Esophagus (tissue), 2 donors: Measurements from ENCODE around the gene LAMA2. TPM values are rescaled to one million over a fixed set of nuclear protein-coding genes. Genes with fewer than 3 reads are reported as not detected.

Source experiments
- H3K27ac ChIP-seq, 2 donors: one replicate each; pipeline ENCODE4 v1.5.1; 2013; ENCODE audit warnings: low read depth in 2 of 2, mild to moderate bottlenecking in 2 of 2, inconsistent platforms in 1 of 2, low read length in 1 of 2, moderate library complexity in 1 of 2
- H3K27me3 ChIP-seq, 2 donors: one replicate each; pipeline ENCODE4 v1.6.1; 2013; ENCODE audit warnings: low read length in 2 of 2, control low read depth in 1 of 2, mild to moderate bottlenecking in 1 of 2; ENCODE audit not compliant: insufficient read depth in 2 of 2, control insufficient read depth in 1 of 2
- H3K36me3 ChIP-seq, 2 donors: one replicate each; pipeline ENCODE4 v1.6.1; 2013; ENCODE audit warnings: low read length in 1 of 2; ENCODE audit not compliant: control insufficient read depth in 2 of 2, insufficient read depth in 2 of 2
- H3K4me1 ChIP-seq, 2 donors: one replicate each; pipeline ENCODE4 v1.6.1; 2013; ENCODE audit warnings: low read length in 1 of 2; ENCODE audit not compliant: control insufficient read depth in 2 of 2, insufficient read depth in 2 of 2
- H3K4me3 ChIP-seq, 2 donors: one replicate each; pipeline ENCODE4 v1.5.1; 2013; ENCODE audit warnings: low read length in 2 of 2, mild to moderate bottlenecking in 2 of 2, low read depth in 1 of 2, moderate library complexity in 1 of 2
- H3K9me3 ChIP-seq, 2 donors: one replicate each; pipeline ENCODE4 v1.6.1; 2013; ENCODE audit warnings: mild to moderate bottlenecking in 2 of 2, low read depth in 1 of 2, low read length in 1 of 2, moderate library complexity in 1 of 2; ENCODE audit not compliant: control insufficient read depth in 2 of 2, insufficient read depth in 1 of 2
- WGBS, 2 donors: extraction: QIAGEN DNeasy Blood & Tissue Kit; methylation state at CpG; one replicate each; pipeline ENCODE4 v1.1.7; 2013; 5-methylcytosine and 5-hydroxymethylcytosine counted together
- polyA plus RNA-seq, 2 donors: library from polyadenylated mRNA; stranded (reverse); fragments of 200-250 nt; gene quantifications; one replicate each; pipeline ENCODE4 v1.2.3, GENCODE V29; 2013
- donor health status: healthy with polysubstance abuse.
- donor health status: Bipolar disorder and iron deficiency.

Gene LAMA2
- polyA plus RNA-seq, 2 donors, result 0.67 to 2.7 TPM

DNA sequence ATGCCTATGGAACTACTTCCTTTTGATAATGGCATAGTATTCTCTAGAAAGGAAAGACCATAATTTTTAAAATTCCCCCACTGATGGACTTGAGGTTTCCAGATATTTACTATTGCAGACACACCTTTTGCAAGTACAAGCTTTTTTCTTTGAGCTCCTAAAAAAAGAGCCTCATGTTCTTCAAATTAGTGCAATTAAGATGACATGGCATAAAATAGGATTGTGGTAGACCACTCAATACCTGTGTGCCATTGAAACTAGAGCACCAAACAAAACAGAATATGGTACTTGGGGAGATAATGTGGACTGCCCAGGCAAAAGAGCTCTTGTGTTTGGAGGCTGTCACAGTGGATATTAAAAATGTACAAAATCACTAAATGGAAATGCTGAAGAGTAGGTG is 19.0 kb upstream of the LAMA2 start:
- Histone ChIP-seq H3K4me1 (no peaks in the 10 kb centered on the region), H3K9me3 (no peaks in the 10 kb centered on the region), H3K27me3 (no peaks in the 10 kb centered on the region), H3K36me3 (no peaks in the 10 kb centered on the region), H3K27ac (no peak overlapping the region), H3K4me3 (no peak overlapping the region)

DNA sequence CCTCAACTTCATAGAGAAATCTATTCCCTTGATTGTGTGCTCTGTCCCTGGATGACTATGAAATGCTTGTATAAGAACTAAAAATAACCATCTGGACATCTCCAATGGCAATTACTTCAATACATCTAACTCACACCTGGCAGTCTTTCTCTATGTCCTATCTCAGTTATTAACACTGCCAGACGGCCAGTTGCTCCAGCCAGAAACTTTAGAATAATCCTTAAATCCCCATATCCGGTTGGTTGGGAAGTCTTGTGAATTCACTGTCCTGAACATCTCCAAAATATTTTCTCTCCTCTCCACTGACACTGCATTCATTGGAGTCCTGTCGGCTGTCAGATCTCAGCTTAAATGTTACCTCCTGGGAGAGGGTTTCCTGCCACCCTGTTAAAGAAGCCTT is 12.2 kb upstream of the LAMA2 start:
- Histone ChIP-seq H3K36me3 (no peaks in the 10 kb centered on the region), H3K9me3 (no peaks in the 10 kb centered on the region), H3K27me3 (no peaks in the 10 kb centered on the region), H3K27ac (no peak overlapping the region), H3K4me3 (no peak overlapping the region), H3K4me1 (no peaks in the 10 kb centered on the region)
- WGBS, 2 donors, result 77 to 79% methylated on average over 3 of the region's 3 CpGs

DNA sequence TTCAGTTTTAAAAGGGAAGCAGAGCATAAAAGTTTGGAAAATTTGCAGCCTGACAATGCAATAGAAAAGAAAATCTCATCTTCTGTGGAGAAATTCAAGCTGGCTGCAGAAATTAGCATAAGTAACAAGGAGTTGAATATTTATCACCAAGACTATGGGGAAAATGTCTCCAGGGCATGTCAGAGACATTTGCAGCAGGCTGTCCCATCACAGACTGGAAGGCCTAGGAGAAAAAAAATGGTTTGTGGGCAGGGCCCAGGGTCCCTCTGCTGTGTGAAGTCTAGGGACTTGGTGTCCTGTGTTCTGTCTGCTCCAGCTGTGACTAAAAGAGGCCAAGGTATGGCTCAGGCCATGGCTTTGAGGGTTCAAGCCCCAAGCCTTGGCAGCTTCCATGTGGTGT is 8.1 kb upstream of the LAMA2 start:
- Histone ChIP-seq H3K27ac (no peak overlapping the region), H3K9me3 (no peaks in the 10 kb centered on the region), H3K4me3 (no peak overlapping the region), H3K4me1 (no peaks in the 10 kb centered on the region), H3K27me3 (no peaks in the 10 kb centered on the region), H3K36me3 (no peaks in the 10 kb centered on the region)

DNA sequence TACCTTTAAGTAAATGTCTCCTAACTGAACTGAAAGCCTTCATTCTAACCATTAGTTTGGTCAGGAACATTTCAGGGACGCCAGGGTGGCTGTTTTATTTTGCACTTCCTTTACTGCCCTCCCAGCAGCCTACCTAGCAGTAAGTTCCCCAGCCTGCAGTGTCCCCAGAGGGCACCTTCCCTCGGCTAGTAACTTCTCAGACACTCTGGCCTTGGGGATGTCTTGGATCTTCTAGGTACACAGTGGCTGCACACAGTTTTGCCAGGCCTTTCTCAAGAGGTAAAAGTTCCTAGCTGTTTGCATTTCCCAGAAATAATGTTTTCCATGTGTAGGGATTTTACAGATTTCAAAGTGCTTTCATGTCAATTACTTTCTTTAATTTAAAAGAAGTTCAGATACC is 378 bp upstream of the LAMA2 start:
- Histone ChIP-seq H3K4me3 (peak overlapping the region in 1 of 2 donors; percentile 32), H3K9me3 (no peaks in the 10 kb centered on the region), H3K27me3 (no peaks in the 10 kb centered on the region), H3K27ac (no peak overlapping the region), H3K4me1 (no peaks in the 10 kb centered on the region), H3K36me3 (no peaks in the 10 kb centered on the region)
- WGBS, 2 donors, result 48 to 62% methylated on average over 2 of the region's 2 CpGs

DNA sequence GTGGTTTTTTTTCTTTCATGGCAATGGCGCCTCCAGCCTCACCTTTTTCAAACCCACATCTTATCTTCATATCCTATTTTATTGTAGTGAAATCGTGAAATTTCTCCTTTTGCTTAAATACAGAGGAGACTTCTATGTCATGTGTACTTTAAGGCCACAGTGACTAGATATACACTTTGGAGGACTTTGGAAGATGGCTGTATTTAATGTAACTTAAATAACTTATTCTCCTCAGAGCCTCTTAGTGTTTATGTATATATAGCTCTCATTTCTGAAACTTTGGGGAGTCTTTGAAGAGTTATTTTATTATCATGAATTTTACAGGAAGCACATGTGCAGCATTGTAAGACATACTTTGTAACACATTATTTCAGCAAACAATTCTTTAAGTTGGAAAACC is 968 bp downstream of the LAMA2 start:
- no peaks in the 10 kb centered on the region for H3K36me3 ChIP-seq
- H3K4me3 ChIP-seq, result peak overlapping the region in 1 of 2 donors; percentile 7
- no peak overlapping the region for H3K27ac ChIP-seq
- 65 to 74% methylated on average over 2 of the region's 2 CpGs for WGBS, 2 donors
- H3K9me3 ChIP-seq, result no peaks in the 10 kb centered on the region
- no peaks in the 10 kb centered on the region for H3K27me3 ChIP-seq
- H3K4me1 ChIP-seq, result no peaks in the 10 kb centered on the region

DNA sequence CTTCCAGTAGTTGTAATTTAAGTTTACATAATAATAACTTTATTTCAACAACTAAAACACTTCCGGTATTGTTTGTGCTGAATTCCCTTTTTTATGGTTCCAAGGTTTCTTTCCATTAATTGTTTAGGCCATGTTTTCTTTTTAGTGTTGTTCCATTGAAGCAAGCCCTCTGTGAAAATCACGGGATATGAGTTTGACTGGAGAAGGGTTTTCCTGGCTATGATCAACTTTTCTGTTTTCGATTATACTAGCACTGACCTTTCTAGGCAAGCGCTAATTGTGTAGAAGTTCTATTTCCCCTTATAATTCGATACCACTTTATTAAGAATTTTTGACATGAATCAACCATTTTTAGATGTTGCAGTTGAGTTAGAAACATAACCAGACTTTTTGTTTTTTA is 2.4 kb downstream of the LAMA2 start:
- Histone ChIP-seq H3K4me3 (no peak overlapping the region), H3K9me3 (no peaks in the 10 kb centered on the region), H3K4me1 (no peaks in the 10 kb centered on the region), H3K27me3 (no peaks in the 10 kb centered on the region), H3K36me3 (no peaks in the 10 kb centered on the region), H3K27ac (no peak overlapping the region)
- 80 to 81% methylated on average over 5 of the region's 5 CpGs for WGBS, 2 donors

DNA sequence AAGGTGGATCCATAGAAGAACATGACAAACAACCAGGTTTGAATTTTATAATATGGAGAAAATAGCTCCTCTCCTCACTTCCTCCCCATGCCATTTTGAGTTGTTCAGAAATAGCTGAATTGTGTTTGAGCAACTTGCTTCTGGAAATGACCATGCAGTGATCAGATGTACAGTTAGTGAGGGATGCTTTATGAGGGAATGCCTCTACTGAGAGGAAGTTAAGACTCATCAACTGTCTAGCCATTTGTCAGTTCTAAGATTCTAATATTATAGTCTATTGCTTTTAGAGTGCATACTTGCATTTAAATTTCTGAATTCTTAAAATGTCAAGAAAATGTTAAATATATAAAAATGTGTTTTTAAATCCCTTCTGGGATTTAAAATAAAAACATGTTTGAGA is 3.8 kb downstream of the LAMA2 start:
- no peaks in the 10 kb centered on the region for H3K36me3 ChIP-seq
- H3K27ac ChIP-seq, result no peak overlapping the region
- no peaks in the 10 kb centered on the region for H3K4me1 ChIP-seq
- no peaks in the 10 kb centered on the region for H3K9me3 ChIP-seq
- H3K4me3 ChIP-seq, result no peak overlapping the region
- no peaks in the 10 kb centered on the region for H3K27me3 ChIP-seq

DNA sequence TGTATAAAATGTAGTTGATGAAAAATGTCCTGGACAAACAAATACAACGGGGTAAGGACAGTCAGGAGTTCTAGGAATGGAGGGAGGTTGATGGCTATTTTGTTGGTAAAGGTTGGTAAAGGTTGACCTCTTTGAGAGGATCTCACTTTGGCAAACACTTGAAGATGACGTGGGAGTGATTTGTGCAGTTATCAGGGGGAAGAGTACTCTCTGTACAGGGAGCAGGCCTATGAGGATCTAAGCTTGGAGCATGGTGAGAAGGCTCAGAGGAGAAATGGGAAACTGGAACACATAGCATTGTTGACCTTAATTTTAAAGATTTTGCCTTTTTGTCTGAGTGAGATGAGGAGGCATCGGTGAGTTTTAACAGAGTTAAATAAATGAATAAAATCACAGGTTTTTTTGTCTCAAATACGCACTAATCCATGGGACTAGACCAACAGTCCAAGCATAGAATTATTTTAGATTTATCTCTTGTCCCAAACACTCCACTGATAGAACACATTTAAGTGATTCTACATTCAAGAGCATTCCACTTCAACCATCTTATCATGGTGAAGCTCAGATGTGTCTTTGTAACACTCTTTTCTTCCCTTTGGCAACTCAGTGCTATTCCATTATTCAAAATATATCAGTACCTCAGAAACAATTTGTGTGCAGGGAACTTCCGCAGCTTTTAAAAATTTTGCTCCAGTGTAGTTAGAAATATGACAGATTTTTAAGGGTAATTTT is 5.7 kb downstream of the LAMA2 start:
- no peaks in the 10 kb centered on the region for H3K36me3 ChIP-seq

DNA sequence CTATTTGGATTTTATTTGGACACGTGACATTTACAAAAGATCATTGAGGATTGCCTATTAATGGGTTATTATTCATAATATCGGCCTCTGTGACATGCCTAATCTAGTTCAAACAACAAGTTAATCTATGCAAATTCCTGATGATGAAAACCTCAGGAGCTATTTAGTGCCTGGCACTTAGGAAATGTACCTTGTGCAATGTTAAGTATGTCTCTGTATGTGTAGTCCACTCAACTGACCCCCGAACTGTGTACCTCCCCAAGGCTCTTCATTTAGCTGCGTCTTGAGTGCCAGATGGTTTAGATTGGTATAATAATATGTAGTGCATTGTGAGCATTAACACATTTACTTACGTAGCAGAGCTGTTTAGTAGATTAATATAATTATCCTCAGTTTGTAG is 6.9 kb downstream of the LAMA2 start:
- H3K4me3 ChIP-seq, result no peak overlapping the region
- 59 to 71% methylated on average over 5 of the region's 5 CpGs for WGBS, 2 donors
- H3K36me3 ChIP-seq, result no peaks in the 10 kb centered on the region

More for the DNA sequence above, 5.7 kb downstream of the LAMA2 start:
- no peak overlapping the region for H3K4me3 ChIP-seq
- no peaks in the 10 kb centered on the region for H3K4me1 ChIP-seq
- no peaks in the 10 kb centered on the region for H3K9me3 ChIP-seq
- H3K27ac ChIP-seq, result no peak overlapping the region
- 89 to 90% methylated on average over 5 of the region's 5 CpGs for WGBS, 2 donors
- H3K27me3 ChIP-seq, result no peaks in the 10 kb centered on the region

DNA sequence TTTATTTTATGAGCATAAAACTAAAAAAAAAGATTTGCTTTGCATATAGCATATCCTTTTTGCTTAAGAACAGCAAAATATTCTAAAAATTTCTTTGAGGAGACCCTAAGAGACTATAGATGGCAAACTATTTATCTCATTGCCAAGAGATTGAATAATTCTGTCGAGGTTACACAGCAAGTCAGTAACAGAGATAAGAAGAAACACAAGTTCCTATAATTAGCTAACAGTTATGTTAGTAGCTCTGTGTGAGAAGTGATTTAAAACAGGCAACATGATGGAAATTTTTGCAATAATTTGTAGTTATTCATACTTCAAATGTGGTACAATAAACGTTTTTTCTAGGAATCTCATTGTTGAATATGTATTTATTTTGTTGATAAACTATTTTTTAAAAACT is 9.1 kb downstream of the LAMA2 start:
- no peak overlapping the region for H3K4me3 ChIP-seq
- H3K27me3 ChIP-seq, result no peaks in the 10 kb centered on the region
- H3K4me1 ChIP-seq, result no peaks in the 10 kb centered on the region
- no peak overlapping the region for H3K27ac ChIP-seq
- WGBS, 2 donors, result 23 to 40% methylated on average over 2 of the region's 2 CpGs
- no peaks in the 10 kb centered on the region for H3K36me3 ChIP-seq
- no peaks in the 10 kb centered on the region for H3K9me3 ChIP-seq

More for the DNA sequence above, 6.9 kb downstream of the LAMA2 start:
- no peaks in the 10 kb centered on the region for H3K4me1 ChIP-seq
- no peaks in the 10 kb centered on the region for H3K27me3 ChIP-seq
- no peak overlapping the region for H3K27ac ChIP-seq
- no peaks in the 10 kb centered on the region for H3K9me3 ChIP-seq
